NCI-H187 treated with DMSO at 0.1 percent for 48 hours (cell line): ENCODE data around the gene ACTMAP.

ENCODE experiments used
- DNase-seq: peaks from one replicate; lab custom pipeline; 2025; lab: John Stamatoyannopoulos, UW

Gene ACTMAP

GRCh38 chr19:40717880-40718773 lies 32.1 kb downstream of the ACTMAP start:
- no peak for DNase-seq

GRCh38 chr19:40717325-40717879 lies 32.9 kb downstream of the ACTMAP start:
- no peak for DNase-seq

- DNase-seq: peak; percentile 68
Measured at GRCh38 chr19:40716482-40717324, 33.6 kb downstream of the ACTMAP start, which contains the start of the genes COQ8B and ITPKC. Gene COQ8B (minus strand): TSS chr19:40716886. CDS start chr19:40714632, 2,254 bp downstream. Gene ITPKC (plus strand): TSS chr19:40717112. CDS start chr19:40717136, 24 bp downstream.

- DNase-seq: no peak
Measured at GRCh38 chr19:40716031-40716481, 34.2 kb downstream of the ACTMAP start.

GRCh38 chr19:40714441-40715299 lies 35.6 kb downstream of the ACTMAP start:
- peak; percentile 84 for DNase-seq

GRCh38 chr19:40713939-40714338 lies 36.3 kb downstream of the ACTMAP start:
- DNase-seq: no peak

- DNase-seq: no peak
Measured at GRCh38 chr19:40709817-40710216, 40.5 kb downstream of the ACTMAP start.

- no peak for DNase-seq
Measured at GRCh38 chr19:40707615-40708014, 42.7 kb downstream of the ACTMAP start.

- DNase-seq: no peak
Measured at GRCh38 chr19:40705950-40706619, 44.2 kb downstream of the ACTMAP start.

- DNase-seq: no peak
Measured at GRCh38 chr19:40705362-40705651, 45.0 kb downstream of the ACTMAP start.

GRCh38 chr19:40704491-40705361 lies 45.6 kb downstream of the ACTMAP start:
- no peak for DNase-seq

GRCh38 chr19:40703029-40703755 lies 47.1 kb downstream of the ACTMAP start:
- no peak for DNase-seq

GRCh38 chr19:40702337-40703012 lies 47.8 kb downstream of the ACTMAP start:
- no peak for DNase-seq

GRCh38 chr19:40701758-40702157 lies 48.5 kb downstream of the ACTMAP start:
- no peak for DNase-seq

GRCh38 chr19:40700083-40700482 lies 50.2 kb downstream of the ACTMAP start:
- DNase-seq: no peak

- DNase-seq: no peak
Measured at GRCh38 chr19:40697007-40697406, 53.3 kb downstream of the ACTMAP start.

GRCh38 chr19:40695881-40696280 lies 54.4 kb downstream of the ACTMAP start:
- DNase-seq: no peak

- DNase-seq: no peak
Measured at GRCh38 chr19:40693896-40694295, 56.4 kb downstream of the ACTMAP start.
